ENCODE measurements around the gene TRIM28. TPM values are rescaled to one million over a fixed set of nuclear protein-coding genes. Genes with fewer than 3 reads are reported as not detected.
A peak's percentile ranks its signal among the peaks of the same experiment; 100 is the strongest.

Gene TRIM28
- total and polyA plus RNA-seq, 9 of the 15 experiments (the other 6 are each of a cell fraction or from before 2014, with no cell fraction given): 12.1 to 797 (median 490) TPM

- TF ChIP-seq BRF2 (IDR thresholded peaks at IDR 0.05; ENCODE audit: borderline replicate concordance, insufficient read depth, insufficient read length) (no peak), POLR2H (tag; IDR thresholded peaks at IDR 0.05; ENCODE audit: low read depth) (peak; percentile 21; the same call in 1 of the 2 replicates), ZBTB2 (IDR thresholded peaks at IDR 0.05) (no peak), ATF7 (IDR thresholded peaks at IDR 0.05) (peak; percentile 41; the same call in 1 of the 2 replicates), PRMT5 (CRISPR knock-in tag; IDR thresholded peaks at IDR 0.05) (no peak), E2F6 (IDR thresholded peaks at IDR 0.05; ENCODE audit: borderline replicate concordance in 1 of 2, extremely low read depth in 1 of 2, insufficient read depth in 1 of 2, insufficient read length in 1 of 2, low read depth in 1 of 2, low read length in 1 of 2, poor library complexity in 1 of 2, severe bottlenecking in 1 of 2) (peak in 1 of 2 experiments; percentile 20), NONO (IDR thresholded peaks at IDR 0.05; ENCODE audit: low read depth in 2 of 2, low read length in 1 of 2) (peak in 1 of 2 experiments; percentile 48; a peak in 1 of 4 replicates), MNT (conservative IDR thresholded peaks at IDR 0.05) (peak; percentile 24 to 48; a peak in 2 of 4 replicates), ZNF23 (CRISPR knock-in tag; IDR thresholded peaks at IDR 0.05) (no peak), NFE2 (IDR thresholded peaks at IDR 0.05; ENCODE audit: low read depth) (peak; percentile 32; the same call in 1 of the 2 replicates), MYNN (IDR thresholded peaks at IDR 0.05) (peak; percentile 77), MYNN (CRISPR knock-in tag; IDR thresholded peaks at IDR 0.05) (no peak)
- TF ChIP-seq, protein P1, sequence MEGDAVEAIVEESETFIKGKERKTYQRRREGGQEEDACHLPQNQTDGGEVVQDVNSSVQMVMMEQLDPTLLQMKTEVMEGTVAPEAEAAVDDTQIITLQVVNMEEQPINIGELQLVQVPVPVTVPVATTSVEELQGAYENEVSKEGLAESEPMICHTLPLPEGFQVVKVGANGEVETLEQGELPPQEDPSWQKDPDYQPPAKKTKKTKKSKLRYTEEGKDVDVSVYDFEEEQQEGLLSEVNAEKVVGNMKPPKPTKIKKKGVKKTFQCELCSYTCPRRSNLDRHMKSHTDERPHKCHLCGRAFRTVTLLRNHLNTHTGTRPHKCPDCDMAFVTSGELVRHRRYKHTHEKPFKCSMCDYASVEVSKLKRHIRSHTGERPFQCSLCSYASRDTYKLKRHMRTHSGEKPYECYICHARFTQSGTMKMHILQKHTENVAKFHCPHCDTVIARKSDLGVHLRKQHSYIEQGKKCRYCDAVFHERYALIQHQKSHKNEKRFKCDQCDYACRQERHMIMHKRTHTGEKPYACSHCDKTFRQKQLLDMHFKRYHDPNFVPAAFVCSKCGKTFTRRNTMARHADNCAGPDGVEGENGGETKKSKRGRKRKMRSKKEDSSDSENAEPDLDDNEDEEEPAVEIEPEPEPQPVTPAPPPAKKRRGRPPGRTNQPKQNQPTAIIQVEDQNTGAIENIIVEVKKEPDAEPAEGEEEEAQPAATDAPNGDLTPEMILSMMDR (IDR thresholded peaks at IDR 0.05 in 2 of 3, conservative IDR thresholded peaks at IDR 0.05 in 1 of 3; ENCODE audit: insufficient read depth in 2 of 3, low read depth in 1 of 3, low read length in 3 of 3): no peak
- TF ChIP-seq, protein P2, sequence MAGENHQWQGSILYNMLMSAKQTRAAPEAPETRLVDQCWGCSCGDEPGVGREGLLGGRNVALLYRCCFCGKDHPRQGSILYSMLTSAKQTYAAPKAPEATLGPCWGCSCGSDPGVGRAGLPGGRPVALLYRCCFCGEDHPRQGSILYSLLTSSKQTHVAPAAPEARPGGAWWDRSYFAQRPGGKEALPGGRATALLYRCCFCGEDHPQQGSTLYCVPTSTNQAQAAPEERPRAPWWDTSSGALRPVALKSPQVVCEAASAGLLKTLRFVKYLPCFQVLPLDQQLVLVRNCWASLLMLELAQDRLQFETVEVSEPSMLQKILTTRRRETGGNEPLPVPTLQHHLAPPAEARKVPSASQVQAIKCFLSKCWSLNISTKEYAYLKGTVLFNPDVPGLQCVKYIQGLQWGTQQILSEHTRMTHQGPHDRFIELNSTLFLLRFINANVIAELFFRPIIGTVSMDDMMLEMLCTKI (IDR thresholded peaks at IDR 0.05; ENCODE audit: partially characterized antibody): no peak
- TF ChIP-seq, protein P3, sequence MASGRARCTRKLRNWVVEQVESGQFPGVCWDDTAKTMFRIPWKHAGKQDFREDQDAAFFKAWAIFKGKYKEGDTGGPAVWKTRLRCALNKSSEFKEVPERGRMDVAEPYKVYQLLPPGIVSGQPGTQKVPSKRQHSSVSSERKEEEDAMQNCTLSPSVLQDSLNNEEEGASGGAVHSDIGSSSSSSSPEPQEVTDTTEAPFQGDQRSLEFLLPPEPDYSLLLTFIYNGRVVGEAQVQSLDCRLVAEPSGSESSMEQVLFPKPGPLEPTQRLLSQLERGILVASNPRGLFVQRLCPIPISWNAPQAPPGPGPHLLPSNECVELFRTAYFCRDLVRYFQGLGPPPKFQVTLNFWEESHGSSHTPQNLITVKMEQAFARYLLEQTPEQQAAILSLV (tag; IDR thresholded peaks at IDR 0.05): no peak
Measured at GRCh38 chr19:58584498-58585441, 40.9 kb downstream of the TRIM28 start (continued).

All from K562 (cell line).